Activated CD4-positive, alpha-beta memory T cell treated with anti-CD3 and anti-CD28 coated beads, Interleukin-2, amount 10 ng/mL, durations not matched to agents 7 days and 5 days (primary cell): ENCODE data around the gene CPSF4. TPM values are rescaled to one million over a fixed set of nuclear protein-coding genes. Genes with fewer than 3 reads are reported as not detected.
"Not testable (repeated sequence)": the region's sequence is repeated elsewhere in the genome, so short reads cannot be mapped to it uniquely, and the experiment has no call there.

ENCODE experiments used
- CTCF ChIA-PET: fragments of 350-600 bp; sonication (Branson Sonifier 250); formaldehyde crosslinking; loops from one replicate; lab custom pipeline; 2021; ENCODE audit warnings: antibody characterized with exemption, inconsistent platforms; lab: Charles Lee
- POLR2A ChIA-PET: fragments of 350-600 bp; sonication (Branson Sonifier 250); formaldehyde crosslinking; loops from one replicate; lab custom pipeline; 2021; ENCODE audit warnings: antibody characterized with exemption; lab: Charles Lee
- DNase-seq: peaks from one replicate; pipeline ENCODE4 v3.0.0-alpha.2; 2020
- H3K27ac Mint-ChIP-seq: one replicate; pipeline ENCODE4 v1.8.0; 2021; ENCODE audit warnings: mild to moderate bottlenecking, mixed read lengths
- H3K27me3 Mint-ChIP-seq: one replicate; pipeline ENCODE4 v1.8.0; 2021; ENCODE audit warnings: mixed read lengths
- H3K36me3 Mint-ChIP-seq: one replicate; pipeline ENCODE4 v1.8.0; 2021; ENCODE audit warnings: low read depth, mixed read lengths
- H3K4me1 Mint-ChIP-seq: one replicate; pipeline ENCODE4 v1.8.0; 2021; ENCODE audit warnings: mixed read lengths
- H3K4me3 Mint-ChIP-seq: one replicate; pipeline ENCODE4 v1.8.0; 2021; ENCODE audit warnings: mild to moderate bottlenecking, mixed read lengths
- H3K9me3 Mint-ChIP-seq: one replicate; pipeline ENCODE4 v1.8.0; 2021; ENCODE audit warnings: mixed read lengths
- total RNA-seq, 2 experiments: library from RNA; stranded (reverse); gene quantifications; one replicate each; pipeline ENCODE4 v1.2.3, GENCODE V29; 2021

The CPSF4 gene
- total RNA-seq, 2 experiments from 2014 or later: 64.1 to 66.2 TPM

DNA sequence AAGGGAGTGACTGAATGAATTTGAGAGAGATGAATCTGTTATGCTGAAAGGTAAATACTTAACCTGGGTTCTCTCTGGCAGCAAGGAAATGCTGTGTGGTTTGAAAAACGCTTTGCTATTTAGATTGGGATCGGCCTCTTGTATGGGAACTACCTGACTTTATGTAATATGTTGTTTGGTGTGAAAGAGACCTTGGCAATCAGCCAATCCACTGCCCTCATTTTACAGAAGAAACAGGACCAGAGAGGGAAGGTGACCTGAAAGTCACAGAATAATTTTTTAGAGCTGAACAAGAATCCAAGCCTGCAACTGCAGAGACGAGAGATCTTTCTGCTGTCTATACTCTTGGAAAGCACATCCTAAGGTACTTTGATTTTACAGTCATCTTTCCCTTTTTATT lies 28.9 kb upstream of the CPSF4 start:
- no peak for DNase-seq
- Mint-ChIP-seq H3K27ac (peak overlapping the region; percentile 90), H3K36me3 (peaks cover 51% of the 10 kb centered on the region), H3K4me1 (peaks cover 48% of the 10 kb centered on the region), H3K4me3 (peak overlapping the region; percentile 86), H3K27me3 (no peaks in the 10 kb centered on the region), H3K9me3 (no peaks in the 10 kb centered on the region)
- ChIA-PET POLR2A (interaction anchor here (0.6 to 12.4 kb wide), 11 partner anchors 8 to 993 kb away, joined by 3 to 160 read pairs (median 9); partner anchors contain the start of genes ARPC1B, ATP5MF, ZKSCAN5 and ZNF394), CTCF (interaction anchor here (1.1 kb wide), 1 partner anchor 43 kb away, joined by 3 read pairs; no protein-coding TSS in a partner anchor)

DNA sequence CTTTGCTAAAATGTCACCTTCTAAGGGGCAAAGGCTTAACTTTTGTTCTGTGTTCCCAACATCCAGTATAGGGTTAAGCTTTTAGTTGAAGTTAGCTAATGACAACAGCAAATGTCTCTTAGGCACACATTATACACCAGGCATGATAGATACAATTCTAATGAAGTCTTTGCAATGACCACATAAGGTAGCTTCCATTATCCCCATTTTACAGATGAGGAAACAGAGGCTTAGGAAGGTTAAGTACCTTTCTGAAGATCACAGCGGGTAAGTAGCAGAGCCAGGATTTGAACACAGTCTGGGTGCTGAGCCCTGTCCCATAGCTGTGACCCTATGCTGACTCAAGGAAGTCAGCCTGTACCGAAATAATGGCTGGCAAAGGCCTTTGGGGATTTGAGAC lies 28.1 kb upstream of the CPSF4 start:
- Mint-ChIP-seq H3K4me3 (peak overlapping the region; percentile 86), H3K27me3 (no peaks in the 10 kb centered on the region), H3K4me1 (peaks cover 48% of the 10 kb centered on the region), H3K9me3 (no peaks in the 10 kb centered on the region), H3K27ac (no peak overlapping the region), H3K36me3 (peaks cover 56% of the 10 kb centered on the region)
- POLR2A ChIA-PET: interaction anchor here (5.9 kb wide), 1 partner anchor 33 kb away, joined by 93 read pairs; the partner anchor contains the start of gene ARPC1B
- DNase-seq: no peak
- CTCF ChIA-PET: no interaction called here

DNA sequence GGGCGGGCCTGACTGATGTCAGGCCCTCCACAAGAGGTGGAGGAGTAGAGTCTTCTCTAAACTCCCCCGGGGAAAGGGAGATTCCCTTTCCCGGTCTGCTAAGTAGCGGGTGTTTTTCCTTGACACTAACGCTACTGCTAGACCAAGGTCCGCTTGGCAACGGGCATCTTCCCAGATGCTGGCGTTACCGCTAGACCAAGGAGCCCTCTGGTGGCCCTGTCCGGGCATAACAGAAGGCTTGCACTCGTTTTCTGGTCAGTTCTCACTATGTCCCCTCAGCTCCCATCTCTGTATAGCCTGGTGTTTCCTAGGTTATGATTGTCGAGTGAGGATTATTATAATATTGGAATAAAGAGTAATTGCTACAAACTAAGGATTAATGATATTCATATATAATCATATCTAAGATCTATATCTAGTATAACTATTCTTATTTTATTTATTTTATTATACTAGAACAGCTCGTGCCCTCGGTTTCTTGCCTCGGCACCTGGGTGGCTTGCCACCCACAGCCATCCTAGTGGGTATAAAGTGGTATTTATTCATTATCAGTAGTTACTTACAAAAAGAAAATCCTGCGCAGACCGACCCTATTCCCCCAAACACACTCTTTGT lies 23.1 kb upstream of the CPSF4 start:
- DNase-seq: peak; percentile 36
- H3K27me3 Mint-ChIP-seq, H3K4me3 Mint-ChIP-seq, H3K9me3 Mint-ChIP-seq: not testable (repeated sequence)
- H3K4me1 Mint-ChIP-seq: peaks cover 20% of the 10 kb centered on the region
- H3K36me3 Mint-ChIP-seq: peaks cover 76% of the 10 kb centered on the region
- peak overlapping the region; percentile 71 for H3K27ac Mint-ChIP-seq
- POLR2A ChIA-PET: interaction anchor here (1.5 kb wide), 1 partner anchor 41 kb away, joined by 7 read pairs; the partner anchor contains the start of gene ARPC1B
- CTCF ChIA-PET: interaction anchor here (0.7 to 1.4 kb wide), 3 partner anchors 10 to 114 kb away, joined by 3 to 5 read pairs (median 4); no protein-coding TSS in a partner anchor

DNA sequence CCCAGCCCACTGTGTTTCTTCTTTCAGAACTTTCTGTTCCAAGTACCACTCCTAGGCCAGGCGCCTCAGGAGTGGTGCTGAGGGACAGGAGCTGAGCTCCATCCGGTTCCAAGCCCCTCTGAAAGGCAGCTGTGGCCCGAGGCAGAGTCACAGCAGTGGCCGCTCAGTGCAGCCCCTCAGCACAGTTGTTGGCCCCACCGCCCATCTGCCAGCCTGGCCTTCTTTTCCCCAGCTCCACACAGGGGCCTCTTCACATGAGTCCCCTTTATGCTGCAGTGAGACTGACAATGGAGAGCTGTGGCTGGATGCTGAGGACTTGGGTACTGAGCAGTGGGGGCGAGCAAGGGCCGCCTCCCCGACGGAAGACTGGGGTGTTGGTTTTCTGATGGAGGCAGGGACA lies 20.5 kb upstream of the CPSF4 start:
- H3K36me3 Mint-ChIP-seq: peaks cover 64% of the 10 kb centered on the region
- CTCF ChIA-PET: no interaction called here

DNA sequence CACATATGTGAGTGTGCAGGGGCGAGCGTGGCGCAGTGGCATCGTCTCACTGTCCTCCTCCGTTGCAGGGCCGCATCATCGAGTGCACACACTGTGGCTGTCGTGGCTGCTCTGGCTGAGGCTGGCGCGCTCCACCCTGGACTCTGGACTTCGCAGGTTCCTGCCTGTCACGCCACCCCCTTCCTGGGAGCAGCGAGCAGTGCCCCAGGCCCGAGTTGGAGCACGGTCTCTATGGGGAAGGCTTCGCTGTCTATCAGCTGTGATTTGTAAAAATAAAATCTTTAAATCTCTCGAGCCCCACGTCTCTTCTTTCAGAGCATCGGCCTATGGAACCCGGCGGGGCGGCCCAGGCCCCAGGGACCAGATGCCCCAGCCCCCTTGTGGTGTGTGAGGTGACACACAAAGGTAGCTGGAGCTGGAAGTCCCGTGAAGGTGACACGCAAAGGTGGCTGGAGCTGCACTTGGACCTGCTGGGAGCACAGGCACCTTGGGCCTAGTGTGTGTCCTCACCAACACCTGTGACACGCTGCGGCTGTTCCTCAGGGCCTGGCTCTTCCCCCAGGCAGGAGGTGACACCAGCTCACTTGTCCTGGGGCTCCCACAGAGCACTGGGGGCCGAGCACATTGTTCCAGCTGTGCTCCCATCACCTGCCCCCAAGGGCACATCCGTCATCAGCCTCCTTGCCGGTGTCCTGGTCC lies 19.3 kb upstream of the CPSF4 start:
- ChIA-PET POLR2A (interaction anchor here (0.9 to 1.5 kb wide), 2 partner anchors 11 to 44 kb away, joined by 3 to 8 read pairs; partner anchors contain the start of genes ARPC1B, BUD31 and PDAP1), CTCF (no interaction called here)
- Mint-ChIP-seq H3K36me3 (peaks cover 61% of the 10 kb centered on the region), H3K4me1 (peaks cover 6% of the 10 kb centered on the region), H3K9me3 (no peaks in the 10 kb centered on the region), H3K4me3 (no peak overlapping the region), H3K27me3 (no peaks in the 10 kb centered on the region), H3K27ac (no peak overlapping the region)
- DNase-seq: no peak

More for the DNA sequence above, 20.5 kb upstream of the CPSF4 start:
- H3K27ac Mint-ChIP-seq: no peak overlapping the region
- POLR2A ChIA-PET: interaction anchor here (1.3 kb wide), 1 partner anchor 9 kb away, joined by 5 read pairs; the partner anchor contains the start of gene BUD31
- no peak for DNase-seq
- H3K9me3 Mint-ChIP-seq: no peaks in the 10 kb centered on the region
- peaks cover 7% of the 10 kb centered on the region for H3K4me1 Mint-ChIP-seq
- H3K4me3 Mint-ChIP-seq: no peak overlapping the region
- no peaks in the 10 kb centered on the region for H3K27me3 Mint-ChIP-seq

DNA sequence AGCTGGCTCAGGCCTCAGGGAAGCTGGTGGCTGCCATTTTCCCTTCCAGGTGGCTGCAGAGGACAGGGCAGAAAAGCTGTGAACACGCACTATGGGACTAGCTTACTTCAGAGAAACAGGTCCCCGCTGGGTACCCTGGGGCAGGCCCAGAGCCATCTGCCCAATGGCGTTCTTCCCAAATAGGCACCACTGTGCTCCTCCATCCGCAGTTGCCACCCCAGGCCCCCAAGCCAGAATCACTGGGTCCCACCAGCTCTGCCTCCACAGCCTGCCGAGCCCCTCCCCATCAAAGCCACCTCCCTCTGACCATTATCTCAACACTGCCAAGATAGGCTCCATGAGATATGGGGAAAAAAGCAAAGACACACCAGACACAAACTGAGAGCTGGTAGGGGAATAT lies 18.5 kb upstream of the CPSF4 start:
- POLR2A ChIA-PET: interaction anchor here (1.5 kb wide), 1 partner anchor 12 kb away, joined by 8 read pairs; the partner anchor contains the start of genes BUD31 and PDAP1
- H3K27me3 Mint-ChIP-seq: no peaks in the 10 kb centered on the region
- H3K4me3 Mint-ChIP-seq: no peak overlapping the region
- no peak overlapping the region for H3K27ac Mint-ChIP-seq
- H3K9me3 Mint-ChIP-seq: no peaks in the 10 kb centered on the region
- DNase-seq: no peak
- peaks cover 57% of the 10 kb centered on the region for H3K36me3 Mint-ChIP-seq
- H3K4me1 Mint-ChIP-seq: peaks cover 4% of the 10 kb centered on the region
- CTCF ChIA-PET: no interaction called here

DNA sequence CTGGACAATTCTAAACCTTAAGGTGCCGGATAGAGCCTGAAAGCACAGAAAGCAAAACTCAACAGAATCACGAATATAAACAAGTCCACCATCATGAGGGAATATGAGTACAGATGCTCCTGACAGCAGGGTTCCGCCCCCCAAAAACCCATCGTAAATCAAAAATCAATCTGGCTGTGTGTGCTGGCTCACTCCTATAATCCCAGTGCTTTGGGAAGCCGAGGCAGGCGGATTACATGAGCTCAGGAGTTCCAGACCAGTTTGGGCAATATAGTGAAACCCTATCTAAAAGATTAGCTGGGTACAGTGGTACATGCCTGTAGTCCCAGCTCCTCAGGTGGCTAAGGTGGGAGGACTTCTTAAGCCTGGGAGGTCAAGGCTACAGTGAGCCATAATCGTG lies 17.8 kb upstream of the CPSF4 start:
- DNase-seq: no peak
- Mint-ChIP-seq H3K4me3 (no peak overlapping the region), H3K27me3 (no peaks in the 10 kb centered on the region), H3K9me3 (no peaks in the 10 kb centered on the region), H3K4me1 (peaks cover 2% of the 10 kb centered on the region), H3K36me3 (peaks cover 52% of the 10 kb centered on the region), H3K27ac (no peak overlapping the region)
- ChIA-PET CTCF (no interaction called here), POLR2A (no interaction called here)

DNA sequence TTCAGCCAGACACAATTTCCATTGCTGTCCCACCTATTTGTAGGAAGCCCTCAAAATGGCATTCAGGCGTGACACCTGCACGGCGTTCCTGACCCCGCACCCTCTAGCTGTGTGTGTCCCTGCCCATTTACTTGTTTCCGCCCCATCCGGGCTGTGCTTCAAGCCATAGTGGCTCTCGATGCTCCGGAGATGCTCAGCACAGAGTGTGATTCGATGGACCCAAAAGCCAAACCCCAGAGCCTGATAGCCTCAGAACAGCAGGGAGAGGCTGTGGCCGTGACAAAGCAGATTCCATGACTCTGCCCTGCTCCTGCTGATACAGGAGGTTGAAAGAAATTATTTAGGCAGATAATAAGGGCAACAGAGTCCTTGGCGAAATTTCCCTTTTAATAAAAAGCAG lies 16.6 kb upstream of the CPSF4 start:
- Mint-ChIP-seq H3K36me3 (peaks cover 41% of the 10 kb centered on the region), H3K4me1 (no peaks in the 10 kb centered on the region), H3K4me3 (no peak overlapping the region), H3K9me3 (no peaks in the 10 kb centered on the region), H3K27ac (no peak overlapping the region), H3K27me3 (no peaks in the 10 kb centered on the region)
- ChIA-PET CTCF (no interaction called here), POLR2A (no interaction called here)
- DNase-seq: no peak

DNA sequence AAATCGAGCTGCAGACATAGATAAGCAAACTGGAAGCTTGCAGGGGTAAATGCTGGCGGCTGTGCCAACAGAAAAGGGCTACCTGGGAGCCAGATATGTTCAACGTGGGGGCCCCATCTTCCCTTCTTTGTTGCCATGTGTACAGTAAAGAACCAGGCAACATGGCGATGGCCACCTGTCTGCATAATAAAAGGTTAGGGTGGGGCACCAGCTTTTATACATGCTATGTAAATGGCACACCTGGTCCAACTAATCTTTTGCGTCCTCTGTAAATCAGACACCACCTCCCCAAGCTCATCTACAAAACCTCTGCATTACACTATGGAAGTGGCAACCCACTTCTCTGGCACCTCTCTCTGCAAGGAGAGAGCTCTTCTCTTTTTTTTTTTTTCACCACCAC lies 16.1 kb upstream of the CPSF4 start:
- no peak for DNase-seq
- ChIA-PET CTCF (no interaction called here), POLR2A (no interaction called here)
- Mint-ChIP-seq H3K4me1 (no peaks in the 10 kb centered on the region), H3K4me3 (no peak overlapping the region), H3K36me3 (peaks cover 37% of the 10 kb centered on the region), H3K27ac (no peak overlapping the region), H3K9me3 (no peaks in the 10 kb centered on the region), H3K27me3 (no peaks in the 10 kb centered on the region)

DNA sequence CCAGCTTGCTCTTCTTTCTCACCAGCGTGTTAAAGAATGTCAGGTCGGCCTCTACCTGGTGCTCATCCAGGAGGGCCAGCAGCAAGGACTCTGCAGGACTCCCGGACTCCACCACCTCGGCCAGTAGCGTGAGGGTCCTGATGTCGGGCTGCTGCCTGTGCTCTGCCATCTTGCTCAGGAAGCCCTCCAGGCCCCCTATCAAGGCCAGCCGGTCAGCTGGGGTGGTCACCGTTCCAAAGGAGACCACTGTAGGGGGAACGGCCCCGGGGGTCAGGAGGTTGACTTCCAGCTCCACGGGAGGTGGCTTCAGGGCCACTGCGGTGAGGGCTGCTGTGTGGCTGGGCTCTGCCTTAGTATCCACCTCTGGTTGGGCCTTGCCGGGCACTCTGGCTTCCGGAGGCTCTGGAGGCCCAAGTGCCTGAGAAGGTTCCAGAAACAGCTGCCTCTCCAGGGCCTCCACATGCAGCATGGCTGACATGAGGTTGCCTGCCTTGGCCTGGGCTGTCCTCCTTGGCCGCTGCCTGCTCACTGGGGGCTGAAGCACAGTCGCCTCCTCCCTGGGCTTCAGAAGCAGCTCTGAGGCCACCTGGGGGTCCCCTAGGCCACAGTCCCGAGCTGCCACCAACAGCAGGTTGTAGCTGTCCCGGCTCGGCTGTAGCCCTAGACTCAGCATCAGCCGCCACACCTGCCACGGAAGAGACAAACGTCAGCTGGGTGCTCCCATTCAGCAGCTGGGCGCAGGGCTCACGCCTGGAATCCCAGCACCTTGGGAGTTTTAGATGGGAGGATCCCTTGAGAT lies 13.6 kb upstream of the CPSF4 start:
- Mint-ChIP-seq H3K36me3 (peaks cover 32% of the 10 kb centered on the region), H3K27ac (no peak overlapping the region), H3K4me1 (peaks cover 5% of the 10 kb centered on the region), H3K9me3 (no peaks in the 10 kb centered on the region), H3K4me3 (no peak overlapping the region), H3K27me3 (no peaks in the 10 kb centered on the region)
- no peak for DNase-seq
- CTCF ChIA-PET: interaction anchor here (0.9 kb wide), 1 partner anchor 9 kb away, joined by 4 read pairs; no protein-coding TSS in a partner anchor
- POLR2A ChIA-PET: interaction anchor here (1.2 kb wide), 1 partner anchor 16 kb away, joined by 3 read pairs; the partner anchor contains the start of genes BUD31 and PDAP1

DNA sequence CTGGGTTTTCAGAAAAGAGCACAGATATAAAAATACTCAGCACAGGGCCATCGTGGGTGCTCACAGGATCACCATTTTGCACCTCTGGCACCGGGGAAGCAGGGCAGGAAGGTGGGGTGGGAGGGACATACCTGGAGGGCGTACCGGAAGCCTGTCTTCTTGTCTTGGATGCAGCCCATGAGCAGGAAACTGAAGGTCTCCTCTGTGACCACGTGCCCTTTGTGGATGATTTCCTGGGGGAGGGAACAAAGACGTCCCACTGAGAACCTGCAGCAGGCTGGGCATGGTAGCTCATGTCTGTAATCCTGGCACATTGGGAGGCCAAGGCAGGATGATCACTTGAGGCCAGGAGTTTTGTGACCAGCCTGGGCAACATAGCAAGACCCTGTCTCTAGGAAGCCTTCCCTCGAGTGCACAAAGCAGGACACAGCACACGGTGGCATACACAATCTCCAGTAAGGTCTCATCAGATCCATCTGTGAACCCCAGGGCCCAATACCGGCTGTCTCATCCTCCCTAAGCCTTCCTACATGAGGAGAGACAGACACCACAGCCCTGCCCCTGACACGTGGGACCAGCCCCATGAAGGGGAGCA lies 9.7 kb upstream of the CPSF4 start:
- POLR2A ChIA-PET: interaction anchor here (0.7 to 1.3 kb wide), 3 partner anchors 20 to 22 kb away, joined by 4 to 6 read pairs (median 4); partner anchors contain the start of genes BUD31 and PDAP1
- DNase-seq: no peak
- peaks cover 24% of the 10 kb centered on the region for H3K36me3 Mint-ChIP-seq
- H3K27me3 Mint-ChIP-seq: no peaks in the 10 kb centered on the region
- peaks cover 5% of the 10 kb centered on the region for H3K4me1 Mint-ChIP-seq
- peak overlapping the region; percentile 35 for H3K27ac Mint-ChIP-seq
- CTCF ChIA-PET: no interaction called here
- H3K9me3 Mint-ChIP-seq: no peaks in the 10 kb centered on the region
- H3K4me3 Mint-ChIP-seq: no peak overlapping the region

DNA sequence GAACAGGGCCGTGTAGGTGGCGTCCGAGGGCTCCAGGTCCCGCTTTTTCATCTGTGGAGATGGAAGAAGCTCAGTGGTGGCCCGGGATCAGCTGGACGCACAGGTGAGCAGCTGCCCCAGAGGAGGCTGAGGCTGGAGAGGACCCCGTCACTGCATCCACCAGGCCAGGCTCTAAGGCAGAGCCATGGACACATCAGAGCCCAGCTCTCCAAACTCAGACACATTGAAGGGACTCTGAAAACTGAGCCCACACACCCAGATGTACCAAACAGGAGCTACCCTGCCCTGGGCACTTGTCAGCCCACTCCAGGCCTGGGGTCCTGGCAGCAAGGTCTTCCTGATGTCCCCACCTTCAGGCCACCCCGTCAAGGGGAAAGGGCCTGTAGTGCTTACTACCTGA lies 9.0 kb upstream of the CPSF4 start:
- Mint-ChIP-seq H3K9me3 (no peaks in the 10 kb centered on the region), H3K4me1 (peaks cover 5% of the 10 kb centered on the region), H3K4me3 (no peak overlapping the region), H3K27me3 (no peaks in the 10 kb centered on the region), H3K27ac (no peak overlapping the region), H3K36me3 (peaks cover 24% of the 10 kb centered on the region)
- POLR2A ChIA-PET: interaction anchor here (0.7 to 1.3 kb wide), 3 partner anchors 21 to 22 kb away, joined by 4 to 6 read pairs (median 4); partner anchors contain the start of genes BUD31 and PDAP1
- CTCF ChIA-PET: no interaction called here
- no peak for DNase-seq
